K562 (cell line): ENCODE results near the gene SMG1. TPM values are rescaled to one million over a fixed set of nuclear protein-coding genes. Genes with fewer than 3 reads are reported as not detected.
A peak's percentile ranks its signal among the peaks of the same experiment; 100 is the strongest.

Experiments used
- ATAC-seq: fragments of 200-7000 bp; cut with Tn5 transposase; 3 replicates; pipeline ENCODE4 v1.9.1; 2020; ENCODE audit warnings: moderate library complexity
- BruUV-seq: library from RNA; stranded (reverse); fragments of 400-500 nt; replicated peaks from 2 replicates; lab custom pipeline; 2021; lab: Mats Ljungman, UMichigan
- CTCF ChIA-PET: fragments of 300-600 bp; formaldehyde crosslinking; extraction: SDS; loops from one replicate; lab custom pipeline; 2021; ENCODE audit warnings: low intra/inter-chr PET ratio; lab: Yijun Ruan, JAX
- POLR2A ChIA-PET: fragments of 300-600, 350-650 bp; sonication (Branson Sonifier 250); formaldehyde crosslinking; extraction: SDS; loops from one replicate; lab custom pipeline; 2021; ENCODE audit warnings: antibody characterized with exemption, inconsistent platforms; lab: Yijun Ruan, JAX
- DNase-seq, 4 experiments: peaks; one replicate each; pipeline versions ENCODE4 v3.0.0 to v3.0.0-alpha.2; 2011 to 2018; ENCODE audit warnings: low spot score in 3 of 4, mixed read lengths in 3 of 4; ENCODE audit errors: extremely low read depth in 1 of 4
- FAIRE-seq: peaks from 2 replicates; lab custom pipeline; 2011; peaks lifted over from hg19 to GRCh38; lab: Jason Lieb, UNC
- H2AFZ ChIP-seq: 2 replicates; pipeline ENCODE4 v1.6.0; 2011; ENCODE audit warnings: low read depth, low read length, control low read depth, inconsistent platforms
- H3K27ac ChIP-seq: fragments of 200-600 bp; 3 replicates; pipeline ENCODE4 v1.8.0; 2011; ENCODE audit warnings: low read depth, mild to moderate bottlenecking, control low read depth, inconsistent platforms, low read length, moderate library complexity, mixed read lengths; ENCODE audit errors: extremely low read depth
- H3K27me3 ChIP-seq, 2 experiments: fragments of 300-600 bp in 1 of 2; 2 replicates in 1 of 2; 3 replicates in 1 of 2; pipeline versions ENCODE4 v1.6.0 to v1.8.0; 2011; ENCODE audit warnings: inconsistent platforms in 2 of 2, low read length in 2 of 2, mild to moderate bottlenecking in 1 of 2, mixed read lengths in 1 of 2, moderate library complexity in 1 of 2; ENCODE audit not compliant: control insufficient read depth in 2 of 2, insufficient read depth in 2 of 2
- H3K36me3 ChIP-seq: fragments of 300-600 bp; 3 replicates; pipeline ENCODE4 v1.8.0; 2011; ENCODE audit warnings: mild to moderate bottlenecking, low read length, inconsistent platforms; ENCODE audit not compliant: control insufficient read depth, insufficient read depth
- H3K4me1 ChIP-seq, 2 experiments: fragments of 200-600 bp in 1 of 2; replicated peaks in 1 of 2; 2 replicates in 1 of 2; 3 replicates in 1 of 2; pipeline versions ENCODE4 v1.5.1 to v1.8.0; 2011; ENCODE audit warnings: inconsistent platforms in 2 of 2, low read length in 2 of 2, mild to moderate bottlenecking in 1 of 2, mixed read lengths in 1 of 2, moderate library complexity in 1 of 2; ENCODE audit not compliant: control insufficient read depth in 2 of 2, insufficient read depth in 2 of 2
- H3K4me2 ChIP-seq: 2 replicates; pipeline ENCODE4 v1.6.1; 2011; ENCODE audit warnings: low read length, control low read depth, inconsistent platforms, mixed read lengths; ENCODE audit not compliant: insufficient read depth
- H3K4me3 ChIP-seq: fragments of 200-600 bp; sonication (generic), shearing (Covaris generic); 2 replicates; pipeline ENCODE4 v1.5.1; 2016; ENCODE audit warnings: control low read depth, inconsistent platforms
- H3K79me2 ChIP-seq: fragments of 200-600 bp; 3 replicates; pipeline ENCODE4 v1.8.0; 2011; ENCODE audit warnings: low read length, inconsistent platforms; ENCODE audit not compliant: control insufficient read depth, insufficient read depth
- H3K9ac ChIP-seq, 2 experiments: 2 replicates each; pipeline versions ENCODE4 v1.6.0 to v1.6.1; 2011; ENCODE audit warnings: low read depth in 2 of 2, low read length in 2 of 2, control low read depth in 1 of 2, inconsistent platforms in 1 of 2, mild to moderate bottlenecking in 1 of 2, mixed read lengths in 1 of 2; ENCODE audit not compliant: insufficient read depth in 1 of 2
- H3K9me1 ChIP-seq: one replicate; pipeline ENCODE4 v1.6.0; 2011; ENCODE audit warnings: inconsistent platforms, mild to moderate bottlenecking, low read length, moderate library complexity; ENCODE audit not compliant: control insufficient read depth, insufficient read depth
- H3K9me3 ChIP-seq: replicated peaks from 2 replicates; pipeline ENCODE4 v1.5.1; 2011; ENCODE audit warnings: low read depth, low read length, inconsistent platforms; ENCODE audit not compliant: control insufficient read depth, insufficient read depth
- H4K20me1 ChIP-seq: replicated peaks from 2 replicates; pipeline ENCODE4 v1.6.1; 2011; ENCODE audit warnings: low read length, inconsistent platforms, mixed read lengths; ENCODE audit not compliant: control insufficient read depth, insufficient read depth
- KAT7 ChIP-seq: sonication (generic); formaldehyde crosslinking; IDR thresholded peaks from 2 replicates; pipeline ENCODE4 v1.8.0; 2022; ENCODE audit warnings: missing genetic modification reagents, mild to moderate bottlenecking, borderline replicate concordance
- TAF7 ChIP-seq: fragments of 450-650 bp; IDR thresholded peaks from 2 replicates; pipeline ENCODE4 v1.6.1; 2016; ENCODE audit warnings: missing genetic modification characterization, missing compliant biosample characterization
- WGBS: fragments of 100-300 bp; shearing (Covaris generic); methylation state at CpG from one replicate; pipeline ENCODE4 v1.1.6; 2016; ENCODE audit warnings: low coverage, mixed read lengths; ENCODE audit not compliant: insufficient coverage; ENCODE audit errors: missing lambda C conversion rate; 5-methylcytosine and 5-hydroxymethylcytosine counted together
- in situ Hi-C: fragments of 300-500 bp; cut with MboI; formaldehyde crosslinking; loops from 4 replicates; pipeline ENCODE4 v1.15.0; 2018; ENCODE audit warnings: inconsistent platforms, mixed read lengths
- intact Hi-C: fragments of 100-400 bp; cut with micrococcal nuclease; formaldehyde crosslinking; loops from 2 replicates; pipeline ENCODE4 v1.14.2; 2022
- polyA plus RNA-seq, 8 experiments: library from polyadenylated mRNA; depleted of rRNA in 4 of 8; stranded (reverse) in 5 of 8; unstranded in 3 of 8; fragments of >200 nt; fragmentation: Nextera tagmentation in 2 of 8; fragmentation: Illumina TruSeq in 1 of 8; extraction: Ambion mirVana in 2 of 8; extraction: Trizol in 1 of 8; gene quantifications; 2 replicates each; pipeline versions ENCODE4 v1.2.1 to v1.2.3, GENCODE V29; 2011 to 2014; ENCODE audit warnings: inconsistent platforms in 1 of 8, missing spikeins in 1 of 8
- total RNA-seq, 7 experiments: library from RNA; depleted of rRNA in 6 of 7; stranded (reverse); fragments of >200 nt in 6 of 7; fragmentation: Illumina TruSeq in 2 of 7; extraction: Trizol in 2 of 7; gene quantifications; 2 replicates each; pipeline versions ENCODE4 v1.2.1 to v1.2.3, GENCODE V29; 2011 to 2021; ENCODE audit warnings: low replicate concordance in 1 of 7
- TF ChIP-seq, protein P1 (sequence below): sonication (generic); formaldehyde crosslinking; IDR thresholded peaks from 2 replicates; pipeline ENCODE4 v1.8.0; 2022; ENCODE audit warnings: missing genetic modification reagents, mild to moderate bottlenecking, borderline replicate concordance
- TF ChIP-seq, protein P2 (sequence below): fragments of 250-450 bp; sonication (Bioruptor Pico); IDR thresholded peaks from 2 replicates; pipeline ENCODE4 v1.4.0; 2020
- TF ChIP-seq, protein P3 (sequence below), 2 experiments: fragments of 450-650 bp in 1 of 2; sonication (generic) in 1 of 2; formaldehyde crosslinking in 1 of 2; IDR thresholded peaks; 2 replicates each; pipeline versions ENCODE4 v1.7.1 to v1.9.0; 2016 to 2022; ENCODE audit warnings: inconsistent platforms in 1 of 2, mild to moderate bottlenecking in 1 of 2, missing genetic modification reagents in 1 of 2

The SMG1 gene
- total and polyA plus RNA-seq, 9 of the 15 experiments (the other 6 are each of a cell fraction or from before 2014, with no cell fraction given): 3.4 to 54.8 (median 32.0) TPM

DNA sequence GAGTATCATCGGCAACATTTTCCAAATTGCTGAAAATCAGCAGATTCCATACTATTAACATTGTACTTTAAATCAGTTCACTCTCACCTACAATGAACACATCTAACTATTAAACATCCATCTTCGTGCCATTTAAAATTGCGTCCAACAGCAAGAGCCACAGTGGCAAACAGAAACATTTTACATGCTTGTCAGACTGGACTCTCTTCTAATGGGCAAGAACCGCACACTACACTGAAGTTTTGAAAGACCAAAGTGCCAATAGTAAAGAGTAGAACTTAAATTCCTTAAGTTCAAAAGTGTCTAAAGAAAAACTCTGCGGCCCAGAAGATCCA is 136.7 kb downstream of the SMG1 start:
- peak overlapping the region; percentile 99 to 100 for H3K9ac ChIP-seq
- no TSS peak for BruUV-seq
- peaks cover 59% of the 10 kb centered on the region for H3K79me2 ChIP-seq
- CTCF ChIA-PET: no interaction called here
- no peaks in the 10 kb centered on the region for H3K9me1 ChIP-seq
- H3K27ac ChIP-seq: peak overlapping the region; percentile 89
- ATAC-seq: no peak
- TF ChIP-seq, protein P1, sequence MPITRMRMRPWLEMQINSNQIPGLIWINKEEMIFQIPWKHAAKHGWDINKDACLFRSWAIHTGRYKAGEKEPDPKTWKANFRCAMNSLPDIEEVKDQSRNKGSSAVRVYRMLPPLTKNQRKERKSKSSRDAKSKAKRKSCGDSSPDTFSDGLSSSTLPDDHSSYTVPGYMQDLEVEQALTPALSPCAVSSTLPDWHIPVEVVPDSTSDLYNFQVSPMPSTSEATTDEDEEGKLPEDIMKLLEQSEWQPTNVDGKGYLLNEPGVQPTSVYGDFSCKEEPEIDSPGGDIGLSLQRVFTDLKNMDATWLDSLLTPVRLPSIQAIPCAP (CRISPR knock-in tag): 0 out of 2 replicates have a peak, but pooled peaks have one; percentile 23
- TF ChIP-seq TAF7 (tag) (no peak), KAT7 (CRISPR knock-in tag) (0 out of 2 replicates have a peak, but pooled peaks have one; percentile 34)
- TF ChIP-seq, protein P2, sequence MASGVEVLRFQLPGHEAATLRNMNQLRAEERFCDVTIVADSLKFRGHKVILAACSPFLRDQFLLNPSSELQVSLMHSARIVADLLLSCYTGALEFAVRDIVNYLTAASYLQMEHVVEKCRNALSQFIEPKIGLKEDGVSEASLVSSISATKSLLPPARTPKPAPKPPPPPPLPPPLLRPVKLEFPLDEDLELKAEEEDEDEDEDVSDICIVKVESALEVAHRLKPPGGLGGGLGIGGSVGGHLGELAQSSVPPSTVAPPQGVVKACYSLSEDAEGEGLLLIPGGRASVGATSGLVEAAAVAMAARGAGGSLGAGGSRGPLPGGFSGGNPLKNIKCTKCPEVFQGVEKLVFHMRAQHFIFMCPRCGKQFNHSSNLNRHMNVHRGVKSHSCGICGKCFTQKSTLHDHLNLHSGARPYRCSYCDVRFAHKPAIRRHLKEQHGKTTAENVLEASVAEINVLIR (CRISPR knock-in tag): no peak
- TF ChIP-seq, protein P3, sequence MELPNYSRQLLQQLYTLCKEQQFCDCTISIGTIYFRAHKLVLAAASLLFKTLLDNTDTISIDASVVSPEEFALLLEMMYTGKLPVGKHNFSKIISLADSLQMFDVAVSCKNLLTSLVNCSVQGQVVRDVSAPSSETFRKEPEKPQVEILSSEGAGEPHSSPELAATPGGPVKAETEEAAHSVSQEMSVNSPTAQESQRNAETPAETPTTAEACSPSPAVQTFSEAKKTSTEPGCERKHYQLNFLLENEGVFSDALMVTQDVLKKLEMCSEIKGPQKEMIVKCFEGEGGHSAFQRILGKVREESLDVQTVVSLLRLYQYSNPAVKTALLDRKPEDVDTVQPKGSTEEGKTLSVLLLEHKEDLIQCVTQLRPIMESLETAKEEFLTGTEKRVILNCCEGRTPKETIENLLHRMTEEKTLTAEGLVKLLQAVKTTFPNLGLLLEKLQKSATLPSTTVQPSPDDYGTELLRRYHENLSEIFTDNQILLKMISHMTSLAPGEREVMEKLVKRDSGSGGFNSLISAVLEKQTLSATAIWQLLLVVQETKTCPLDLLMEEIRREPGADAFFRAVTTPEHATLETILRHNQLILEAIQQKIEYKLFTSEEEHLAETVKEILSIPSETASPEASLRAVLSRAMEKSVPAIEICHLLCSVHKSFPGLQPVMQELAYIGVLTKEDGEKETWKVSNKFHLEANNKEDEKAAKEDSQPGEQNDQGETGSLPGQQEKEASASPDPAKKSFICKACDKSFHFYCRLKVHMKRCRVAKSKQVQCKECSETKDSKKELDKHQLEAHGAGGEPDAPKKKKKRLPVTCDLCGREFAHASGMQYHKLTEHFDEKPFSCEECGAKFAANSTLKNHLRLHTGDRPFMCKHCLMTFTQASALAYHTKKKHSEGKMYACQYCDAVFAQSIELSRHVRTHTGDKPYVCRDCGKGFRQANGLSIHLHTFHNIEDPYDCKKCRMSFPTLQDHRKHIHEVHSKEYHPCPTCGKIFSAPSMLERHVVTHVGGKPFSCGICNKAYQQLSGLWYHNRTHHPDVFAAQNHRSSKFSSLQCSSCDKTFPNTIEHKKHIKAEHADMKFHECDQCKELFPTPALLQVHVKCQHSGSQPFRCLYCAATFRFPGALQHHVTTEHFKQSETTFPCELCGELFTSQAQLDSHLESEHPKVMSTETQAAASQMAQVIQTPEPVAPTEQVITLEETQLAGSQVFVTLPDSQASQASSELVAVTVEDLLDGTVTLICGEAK (IDR thresholded peaks at IDR 0.05): peak; percentile 57; the same call in 1 of the 2 replicates
- TF ChIP-seq, protein P3 (CRISPR knock-in tag; IDR thresholded peaks at IDR 0.05): no peak
- H3K4me2 ChIP-seq: peak overlapping the region; percentile 99
- no peaks in the 10 kb centered on the region for H3K27me3 ChIP-seq
- intact Hi-C loops (no loop called here), in situ Hi-C loops (no loop called here)
- H3K36me3 ChIP-seq: peaks cover 87% of the 10 kb centered on the region
- H2AFZ ChIP-seq: no peak overlapping the region
- H3K4me3 ChIP-seq: peak overlapping the region; percentile 99
- FAIRE-seq: no peak
- H3K4me1 ChIP-seq: peaks cover 14% of the 10 kb centered on the region in 2 experiments; a peak in 4 of 5 replicates
- peaks cover 53% of the 10 kb centered on the region for H4K20me1 ChIP-seq
- no peak for DNase-seq
- 0% methylated on average over 5 of the region's 5 CpGs for WGBS
- no peaks in the 10 kb centered on the region for H3K9me3 ChIP-seq
- POLR2A ChIA-PET: interaction anchor here (0.7 to 11.9 kb wide), 12 partner anchors 10 to 305 kb away, joined by 3 to 342 read pairs (median 4); partner anchors contain the start of genes ARL6IP1 and SMG1
